Germinal center (tissue), 1 donor: ENCODE results near the gene GTF2H4.
A peak's percentile ranks its signal among the peaks of the same experiment; 100 is the strongest.

Experiments used
- DNase-seq: peaks from one replicate; pipeline ENCODE4 v3.0.0; 2012; ENCODE audit warnings: mixed read lengths, low spot score

Gene GTF2H4

DNA sequence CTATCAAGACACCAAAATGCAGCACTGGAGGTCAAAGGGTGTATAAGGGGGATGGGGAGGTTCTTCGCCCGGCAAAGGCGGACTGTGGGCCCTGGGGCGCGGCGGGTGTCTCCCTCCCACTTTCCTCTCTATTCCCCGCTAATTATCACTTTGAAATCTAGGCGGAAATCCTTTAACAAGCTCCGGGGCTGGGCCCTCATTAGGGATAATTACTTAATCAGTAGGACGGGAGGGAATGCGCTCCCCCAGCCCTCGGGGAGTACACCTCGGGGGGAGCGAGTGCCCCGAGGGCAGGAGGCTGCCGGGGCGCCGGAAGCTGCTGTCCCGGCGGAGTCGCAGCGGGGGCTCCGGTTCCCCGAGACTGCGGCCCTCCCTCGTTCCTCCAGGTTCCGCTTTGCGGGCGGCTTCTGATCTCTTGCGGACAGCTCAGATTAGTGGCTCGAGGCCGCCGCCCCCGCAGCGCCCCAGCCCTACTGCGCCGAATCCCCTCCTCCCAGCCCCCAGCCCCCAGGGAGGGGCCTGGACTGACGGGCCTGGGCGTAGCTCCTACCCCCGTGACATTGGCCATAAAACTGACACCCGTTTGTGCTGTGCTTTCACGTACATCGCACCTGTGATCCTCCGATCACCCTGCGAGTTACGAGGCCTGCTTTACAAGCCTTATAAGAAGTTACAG, 47.5 kb downstream of the GTF2H4 start:
- DNase-seq: peak; percentile 83

GRCh38 chr6:30957716-30958115, 49.7 kb downstream of the GTF2H4 start:
- DNase-seq: no peak

DNA sequence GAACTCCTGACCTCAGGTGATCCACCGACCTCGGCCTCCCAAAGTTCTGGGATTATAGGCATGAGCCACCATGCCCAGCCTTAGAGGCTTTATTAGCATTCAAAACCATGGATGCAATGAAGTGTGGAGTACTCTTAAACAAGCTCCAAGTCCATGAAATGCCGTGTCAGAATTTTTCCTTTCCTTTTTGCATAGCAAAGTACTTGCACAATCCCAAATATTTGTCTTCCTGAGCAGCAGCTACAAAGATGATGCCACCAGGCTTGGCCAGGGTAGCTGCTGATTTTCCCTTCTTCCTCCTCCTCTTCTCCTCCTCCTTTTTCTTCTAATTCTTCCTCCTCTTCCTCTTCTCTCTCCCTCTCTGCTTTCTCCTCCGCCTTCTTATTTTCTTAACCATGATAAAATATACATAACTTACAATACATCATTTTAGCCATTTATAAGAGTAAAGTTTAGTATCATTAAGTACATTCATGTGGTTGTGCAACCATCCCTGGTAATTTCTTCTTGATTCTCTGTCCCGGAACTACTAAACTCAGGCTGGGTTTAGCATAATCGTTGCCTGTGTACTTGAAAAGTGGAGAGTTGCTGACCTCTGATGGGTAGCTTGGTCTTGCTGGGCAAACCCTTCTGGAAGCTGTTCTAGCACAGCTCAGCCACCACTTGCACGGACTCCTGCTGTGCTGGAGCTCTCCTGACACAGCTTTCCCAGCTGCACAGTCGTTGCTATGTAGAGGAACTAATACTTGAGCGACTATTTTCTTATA, 53.1 kb downstream of the GTF2H4 start:
- no peak for DNase-seq

- no peak for DNase-seq
Measured at GRCh38 chr6:30962716-30963115, 54.7 kb downstream of the GTF2H4 start.

DNA sequence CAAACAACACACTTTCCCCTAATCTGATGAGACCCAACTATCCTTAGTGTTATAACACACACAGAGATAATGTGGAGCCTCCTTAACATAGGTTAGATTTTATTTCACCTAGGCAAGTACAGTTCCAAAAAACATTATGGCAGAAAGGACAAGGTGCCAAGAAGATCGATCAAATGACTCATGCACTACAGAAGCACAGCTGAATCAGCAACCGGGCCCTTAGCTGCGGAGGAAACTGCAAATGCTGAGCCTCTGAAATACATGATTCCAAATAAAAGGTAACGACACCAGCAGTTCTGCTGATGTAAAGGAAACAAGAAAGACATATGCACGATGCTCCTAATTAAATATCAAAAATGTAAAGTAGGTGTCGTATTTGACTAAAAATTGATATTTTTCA, 55.6 kb downstream of the GTF2H4 start:
- DNase-seq: no peak
